DOHH2 (cell line): ENCODE results near the gene ADAMTS9.

ENCODE experiments used
- EZH2phosphoT487 ChIP-seq: fragments of 200-600 bp; sonication (generic); IDR thresholded peaks from 2 replicates; pipeline ENCODE4 v1.6.1; 2017; ENCODE audit warnings: borderline replicate concordance, mild to moderate bottlenecking, antibody characterized with exemption, low read length, moderate library complexity, mixed read lengths
- TF ChIP-seq, protein P1 (sequence below): fragments of 200-600 bp; sonication (generic); IDR thresholded peaks from one replicate; pipeline ENCODE4 v1.5.1; 2014; ENCODE audit warnings: antibody characterized with exemption, mild to moderate bottlenecking, low read depth, low read length; ENCODE audit not compliant: poor library complexity, severe bottlenecking

DNA sequence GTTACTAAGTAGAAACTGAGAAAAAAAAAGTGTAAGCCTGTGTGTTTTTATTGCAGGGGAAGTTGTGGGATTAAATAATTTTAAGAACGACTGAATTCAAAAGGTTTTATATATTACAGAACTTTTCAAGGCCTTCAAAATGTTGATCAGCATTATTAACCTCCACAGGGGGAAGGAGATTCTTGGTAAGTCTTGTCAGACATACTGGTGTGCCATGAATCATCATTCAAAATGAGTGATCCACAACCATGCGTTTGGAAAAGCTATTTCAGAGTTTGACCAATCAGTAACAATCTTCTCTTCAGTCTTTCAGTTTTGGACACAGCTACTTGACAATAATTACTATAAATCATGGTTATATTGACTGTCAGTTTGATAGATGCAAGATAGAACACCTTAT, 70.2 kb downstream of the ADAMTS9 start:
- TF ChIP-seq, protein P1, sequence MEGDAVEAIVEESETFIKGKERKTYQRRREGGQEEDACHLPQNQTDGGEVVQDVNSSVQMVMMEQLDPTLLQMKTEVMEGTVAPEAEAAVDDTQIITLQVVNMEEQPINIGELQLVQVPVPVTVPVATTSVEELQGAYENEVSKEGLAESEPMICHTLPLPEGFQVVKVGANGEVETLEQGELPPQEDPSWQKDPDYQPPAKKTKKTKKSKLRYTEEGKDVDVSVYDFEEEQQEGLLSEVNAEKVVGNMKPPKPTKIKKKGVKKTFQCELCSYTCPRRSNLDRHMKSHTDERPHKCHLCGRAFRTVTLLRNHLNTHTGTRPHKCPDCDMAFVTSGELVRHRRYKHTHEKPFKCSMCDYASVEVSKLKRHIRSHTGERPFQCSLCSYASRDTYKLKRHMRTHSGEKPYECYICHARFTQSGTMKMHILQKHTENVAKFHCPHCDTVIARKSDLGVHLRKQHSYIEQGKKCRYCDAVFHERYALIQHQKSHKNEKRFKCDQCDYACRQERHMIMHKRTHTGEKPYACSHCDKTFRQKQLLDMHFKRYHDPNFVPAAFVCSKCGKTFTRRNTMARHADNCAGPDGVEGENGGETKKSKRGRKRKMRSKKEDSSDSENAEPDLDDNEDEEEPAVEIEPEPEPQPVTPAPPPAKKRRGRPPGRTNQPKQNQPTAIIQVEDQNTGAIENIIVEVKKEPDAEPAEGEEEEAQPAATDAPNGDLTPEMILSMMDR, result no peak
- no peak for TF ChIP-seq EZH2phosphoT487
